Measurements from ENCODE around the gene HMGXB4.
A peak's percentile ranks its signal among the peaks of the same experiment; 100 is the strongest.

- TF ChIP-seq ELK1 (IDR thresholded peaks at IDR 0.05; ENCODE audit: low read depth, low read length) (no peak), EP300 (IDR thresholded peaks at IDR 0.05) (no peak)
- TF ChIP-seq, protein P1, sequence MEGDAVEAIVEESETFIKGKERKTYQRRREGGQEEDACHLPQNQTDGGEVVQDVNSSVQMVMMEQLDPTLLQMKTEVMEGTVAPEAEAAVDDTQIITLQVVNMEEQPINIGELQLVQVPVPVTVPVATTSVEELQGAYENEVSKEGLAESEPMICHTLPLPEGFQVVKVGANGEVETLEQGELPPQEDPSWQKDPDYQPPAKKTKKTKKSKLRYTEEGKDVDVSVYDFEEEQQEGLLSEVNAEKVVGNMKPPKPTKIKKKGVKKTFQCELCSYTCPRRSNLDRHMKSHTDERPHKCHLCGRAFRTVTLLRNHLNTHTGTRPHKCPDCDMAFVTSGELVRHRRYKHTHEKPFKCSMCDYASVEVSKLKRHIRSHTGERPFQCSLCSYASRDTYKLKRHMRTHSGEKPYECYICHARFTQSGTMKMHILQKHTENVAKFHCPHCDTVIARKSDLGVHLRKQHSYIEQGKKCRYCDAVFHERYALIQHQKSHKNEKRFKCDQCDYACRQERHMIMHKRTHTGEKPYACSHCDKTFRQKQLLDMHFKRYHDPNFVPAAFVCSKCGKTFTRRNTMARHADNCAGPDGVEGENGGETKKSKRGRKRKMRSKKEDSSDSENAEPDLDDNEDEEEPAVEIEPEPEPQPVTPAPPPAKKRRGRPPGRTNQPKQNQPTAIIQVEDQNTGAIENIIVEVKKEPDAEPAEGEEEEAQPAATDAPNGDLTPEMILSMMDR (IDR thresholded peaks at IDR 0.05) = peak; percentile 65
Measured at GRCh38 chr22:35231585-35232084, 25.7 kb upstream of the HMGXB4 start.

Data from A549 (cell line).